GM23338 (cell line): Measurements from ENCODE around the gene PIM3.

Source experiments
- CREB1 ChIP-seq: fragments of 250-450 bp; sonication (Bioruptor Pico); IDR thresholded peaks from 2 replicates; pipeline ENCODE4 v1.5.0; 2020; ENCODE audit warnings: low read depth, mild to moderate bottlenecking, moderate library complexity
- EZH2 ChIP-seq: fragments of 200-600 bp; sonication (generic); IDR thresholded peaks from one replicate; pipeline ENCODE4 v1.8.0; 2017; ENCODE audit warnings: antibody characterized with exemption, mild to moderate bottlenecking, low read depth; ENCODE audit not compliant: unreplicated experiment
- EZH2phosphoT487 ChIP-seq: fragments of 200-600 bp; sonication (generic); IDR thresholded peaks from one replicate; pipeline ENCODE4 v1.8.1; 2018; ENCODE audit warnings: antibody characterized with exemption; ENCODE audit not compliant: unreplicated experiment
- JUNB ChIP-seq: IDR thresholded peaks from one replicate; pipeline ENCODE4 v1.6.1; 2016; ENCODE audit warnings: antibody characterized with exemption; ENCODE audit not compliant: unreplicated experiment
- NANOG ChIP-seq: IDR thresholded peaks from 2 replicates; pipeline ENCODE4 v1.6.1; 2016; ENCODE audit warnings: antibody characterized with exemption, borderline replicate concordance
- POLR2AphosphoS5 ChIP-seq: IDR thresholded peaks from 2 replicates; pipeline ENCODE4 v1.6.1; 2016; ENCODE audit warnings: antibody characterized with exemption, low read depth
- STAT1 ChIP-seq: IDR thresholded peaks from one replicate; pipeline ENCODE4 v1.6.1; 2016; ENCODE audit warnings: antibody characterized with exemption; ENCODE audit not compliant: unreplicated experiment
- ZNF114 ChIP-seq: fragments of 250-450 bp; sonication (Bioruptor Pico); IDR thresholded peaks from 2 replicates; pipeline ENCODE4 v1.5.0; 2020; ENCODE audit warnings: mild to moderate bottlenecking, moderate library complexity
- ZNF331 ChIP-seq: fragments of 250-450 bp; sonication (Bioruptor Pico); IDR thresholded peaks from 2 replicates; pipeline ENCODE4 v1.5.0; 2020; ENCODE audit warnings: low read depth, mild to moderate bottlenecking, moderate library complexity
- TF ChIP-seq, protein P1 (sequence below), 2 experiments: fragments of 200-600 bp in 1 of 2; sonication (generic) in 1 of 2; conservative IDR thresholded peaks; 2 replicates each; pipeline versions ENCODE4 v1.5.1 to v1.6.1; 2016 to 2017; ENCODE audit warnings: antibody characterized with exemption in 2 of 2, low read depth in 2 of 2, mild to moderate bottlenecking in 2 of 2, moderate library complexity in 1 of 2
- TF ChIP-seq, protein P2 (sequence below): IDR thresholded peaks from one replicate; pipeline ENCODE4 v1.6.1; 2018; ENCODE audit warnings: antibody characterized with exemption; ENCODE audit not compliant: unreplicated experiment
- TF ChIP-seq, protein P3 (sequence below): fragments of 250-450 bp; sonication (Bioruptor Pico); IDR thresholded peaks from 2 replicates; pipeline ENCODE4 v1.5.0; 2020; ENCODE audit warnings: mild to moderate bottlenecking, moderate library complexity
- TF ChIP-seq, protein P4 (sequence below): IDR thresholded peaks from 2 replicates; pipeline ENCODE4 v1.6.1; 2016; ENCODE audit warnings: antibody characterized with exemption

DNA sequence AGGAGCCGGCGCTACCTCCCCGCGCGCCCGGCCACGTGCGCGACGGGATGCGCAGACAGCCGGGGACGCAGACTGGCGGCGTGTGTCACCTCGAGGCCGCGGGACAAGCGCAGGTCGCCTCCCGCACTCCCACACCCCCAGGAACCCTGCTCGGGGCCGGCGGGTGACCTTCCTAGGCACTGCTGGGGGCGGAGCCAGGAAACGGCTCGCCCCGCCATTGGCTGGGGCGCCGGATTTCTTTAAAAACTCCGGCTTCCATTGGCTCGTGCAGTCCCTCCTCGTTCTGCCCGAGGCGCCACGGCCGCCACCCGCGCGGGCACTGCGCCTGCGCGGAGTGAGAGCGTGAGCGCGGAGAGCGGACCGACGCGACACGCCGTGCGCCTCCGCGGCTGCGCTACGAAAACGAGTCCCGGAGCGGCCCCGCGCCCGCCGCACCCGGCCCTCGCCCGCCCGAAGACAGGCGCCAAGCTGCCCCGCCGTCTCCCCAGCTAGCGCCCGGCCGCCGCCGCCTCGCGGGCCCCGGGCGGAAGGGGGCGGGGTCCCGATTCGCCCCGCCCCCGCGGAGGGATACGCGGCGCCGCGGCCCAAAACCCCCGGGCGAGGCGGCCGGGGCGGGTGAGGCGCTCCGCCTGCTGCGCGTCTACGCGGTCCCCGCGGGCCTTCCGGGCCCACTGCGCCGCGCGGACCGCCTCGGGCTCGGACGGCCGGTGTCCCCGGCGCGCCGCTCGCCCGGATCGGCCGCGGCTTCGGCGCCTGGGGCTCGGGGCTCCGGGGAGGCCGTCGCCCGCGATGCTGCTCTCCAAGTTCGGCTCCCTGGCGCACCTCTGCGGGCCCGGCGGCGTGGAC is at the start of gene PIM3:
- TF ChIP-seq, protein P1, sequence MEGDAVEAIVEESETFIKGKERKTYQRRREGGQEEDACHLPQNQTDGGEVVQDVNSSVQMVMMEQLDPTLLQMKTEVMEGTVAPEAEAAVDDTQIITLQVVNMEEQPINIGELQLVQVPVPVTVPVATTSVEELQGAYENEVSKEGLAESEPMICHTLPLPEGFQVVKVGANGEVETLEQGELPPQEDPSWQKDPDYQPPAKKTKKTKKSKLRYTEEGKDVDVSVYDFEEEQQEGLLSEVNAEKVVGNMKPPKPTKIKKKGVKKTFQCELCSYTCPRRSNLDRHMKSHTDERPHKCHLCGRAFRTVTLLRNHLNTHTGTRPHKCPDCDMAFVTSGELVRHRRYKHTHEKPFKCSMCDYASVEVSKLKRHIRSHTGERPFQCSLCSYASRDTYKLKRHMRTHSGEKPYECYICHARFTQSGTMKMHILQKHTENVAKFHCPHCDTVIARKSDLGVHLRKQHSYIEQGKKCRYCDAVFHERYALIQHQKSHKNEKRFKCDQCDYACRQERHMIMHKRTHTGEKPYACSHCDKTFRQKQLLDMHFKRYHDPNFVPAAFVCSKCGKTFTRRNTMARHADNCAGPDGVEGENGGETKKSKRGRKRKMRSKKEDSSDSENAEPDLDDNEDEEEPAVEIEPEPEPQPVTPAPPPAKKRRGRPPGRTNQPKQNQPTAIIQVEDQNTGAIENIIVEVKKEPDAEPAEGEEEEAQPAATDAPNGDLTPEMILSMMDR (conservative IDR thresholded peaks at IDR 0.05; ENCODE audit: low read depth in 2 of 2), result no peak
- TF ChIP-seq POLR2AphosphoS5 (peak; percentile 66), EZH2 (no peak), NANOG (no peak), CREB1 (CRISPR knock-in tag) (peak; percentile 69), EZH2phosphoT487 (no peak), ZNF114 (CRISPR knock-in tag) (no peak), STAT1 (no peak), ZNF331 (CRISPR knock-in tag) (no peak), JUNB (no peak)
- TF ChIP-seq, protein P2, sequence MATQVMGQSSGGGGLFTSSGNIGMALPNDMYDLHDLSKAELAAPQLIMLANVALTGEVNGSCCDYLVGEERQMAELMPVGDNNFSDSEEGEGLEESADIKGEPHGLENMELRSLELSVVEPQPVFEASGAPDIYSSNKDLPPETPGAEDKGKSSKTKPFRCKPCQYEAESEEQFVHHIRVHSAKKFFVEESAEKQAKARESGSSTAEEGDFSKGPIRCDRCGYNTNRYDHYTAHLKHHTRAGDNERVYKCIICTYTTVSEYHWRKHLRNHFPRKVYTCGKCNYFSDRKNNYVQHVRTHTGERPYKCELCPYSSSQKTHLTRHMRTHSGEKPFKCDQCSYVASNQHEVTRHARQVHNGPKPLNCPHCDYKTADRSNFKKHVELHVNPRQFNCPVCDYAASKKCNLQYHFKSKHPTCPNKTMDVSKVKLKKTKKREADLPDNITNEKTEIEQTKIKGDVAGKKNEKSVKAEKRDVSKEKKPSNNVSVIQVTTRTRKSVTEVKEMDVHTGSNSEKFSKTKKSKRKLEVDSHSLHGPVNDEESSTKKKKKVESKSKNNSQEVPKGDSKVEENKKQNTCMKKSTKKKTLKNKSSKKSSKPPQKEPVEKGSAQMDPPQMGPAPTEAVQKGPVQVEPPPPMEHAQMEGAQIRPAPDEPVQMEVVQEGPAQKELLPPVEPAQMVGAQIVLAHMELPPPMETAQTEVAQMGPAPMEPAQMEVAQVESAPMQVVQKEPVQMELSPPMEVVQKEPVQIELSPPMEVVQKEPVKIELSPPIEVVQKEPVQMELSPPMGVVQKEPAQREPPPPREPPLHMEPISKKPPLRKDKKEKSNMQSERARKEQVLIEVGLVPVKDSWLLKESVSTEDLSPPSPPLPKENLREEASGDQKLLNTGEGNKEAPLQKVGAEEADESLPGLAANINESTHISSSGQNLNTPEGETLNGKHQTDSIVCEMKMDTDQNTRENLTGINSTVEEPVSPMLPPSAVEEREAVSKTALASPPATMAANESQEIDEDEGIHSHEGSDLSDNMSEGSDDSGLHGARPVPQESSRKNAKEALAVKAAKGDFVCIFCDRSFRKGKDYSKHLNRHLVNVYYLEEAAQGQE, result no peak
- TF ChIP-seq, protein P3, sequence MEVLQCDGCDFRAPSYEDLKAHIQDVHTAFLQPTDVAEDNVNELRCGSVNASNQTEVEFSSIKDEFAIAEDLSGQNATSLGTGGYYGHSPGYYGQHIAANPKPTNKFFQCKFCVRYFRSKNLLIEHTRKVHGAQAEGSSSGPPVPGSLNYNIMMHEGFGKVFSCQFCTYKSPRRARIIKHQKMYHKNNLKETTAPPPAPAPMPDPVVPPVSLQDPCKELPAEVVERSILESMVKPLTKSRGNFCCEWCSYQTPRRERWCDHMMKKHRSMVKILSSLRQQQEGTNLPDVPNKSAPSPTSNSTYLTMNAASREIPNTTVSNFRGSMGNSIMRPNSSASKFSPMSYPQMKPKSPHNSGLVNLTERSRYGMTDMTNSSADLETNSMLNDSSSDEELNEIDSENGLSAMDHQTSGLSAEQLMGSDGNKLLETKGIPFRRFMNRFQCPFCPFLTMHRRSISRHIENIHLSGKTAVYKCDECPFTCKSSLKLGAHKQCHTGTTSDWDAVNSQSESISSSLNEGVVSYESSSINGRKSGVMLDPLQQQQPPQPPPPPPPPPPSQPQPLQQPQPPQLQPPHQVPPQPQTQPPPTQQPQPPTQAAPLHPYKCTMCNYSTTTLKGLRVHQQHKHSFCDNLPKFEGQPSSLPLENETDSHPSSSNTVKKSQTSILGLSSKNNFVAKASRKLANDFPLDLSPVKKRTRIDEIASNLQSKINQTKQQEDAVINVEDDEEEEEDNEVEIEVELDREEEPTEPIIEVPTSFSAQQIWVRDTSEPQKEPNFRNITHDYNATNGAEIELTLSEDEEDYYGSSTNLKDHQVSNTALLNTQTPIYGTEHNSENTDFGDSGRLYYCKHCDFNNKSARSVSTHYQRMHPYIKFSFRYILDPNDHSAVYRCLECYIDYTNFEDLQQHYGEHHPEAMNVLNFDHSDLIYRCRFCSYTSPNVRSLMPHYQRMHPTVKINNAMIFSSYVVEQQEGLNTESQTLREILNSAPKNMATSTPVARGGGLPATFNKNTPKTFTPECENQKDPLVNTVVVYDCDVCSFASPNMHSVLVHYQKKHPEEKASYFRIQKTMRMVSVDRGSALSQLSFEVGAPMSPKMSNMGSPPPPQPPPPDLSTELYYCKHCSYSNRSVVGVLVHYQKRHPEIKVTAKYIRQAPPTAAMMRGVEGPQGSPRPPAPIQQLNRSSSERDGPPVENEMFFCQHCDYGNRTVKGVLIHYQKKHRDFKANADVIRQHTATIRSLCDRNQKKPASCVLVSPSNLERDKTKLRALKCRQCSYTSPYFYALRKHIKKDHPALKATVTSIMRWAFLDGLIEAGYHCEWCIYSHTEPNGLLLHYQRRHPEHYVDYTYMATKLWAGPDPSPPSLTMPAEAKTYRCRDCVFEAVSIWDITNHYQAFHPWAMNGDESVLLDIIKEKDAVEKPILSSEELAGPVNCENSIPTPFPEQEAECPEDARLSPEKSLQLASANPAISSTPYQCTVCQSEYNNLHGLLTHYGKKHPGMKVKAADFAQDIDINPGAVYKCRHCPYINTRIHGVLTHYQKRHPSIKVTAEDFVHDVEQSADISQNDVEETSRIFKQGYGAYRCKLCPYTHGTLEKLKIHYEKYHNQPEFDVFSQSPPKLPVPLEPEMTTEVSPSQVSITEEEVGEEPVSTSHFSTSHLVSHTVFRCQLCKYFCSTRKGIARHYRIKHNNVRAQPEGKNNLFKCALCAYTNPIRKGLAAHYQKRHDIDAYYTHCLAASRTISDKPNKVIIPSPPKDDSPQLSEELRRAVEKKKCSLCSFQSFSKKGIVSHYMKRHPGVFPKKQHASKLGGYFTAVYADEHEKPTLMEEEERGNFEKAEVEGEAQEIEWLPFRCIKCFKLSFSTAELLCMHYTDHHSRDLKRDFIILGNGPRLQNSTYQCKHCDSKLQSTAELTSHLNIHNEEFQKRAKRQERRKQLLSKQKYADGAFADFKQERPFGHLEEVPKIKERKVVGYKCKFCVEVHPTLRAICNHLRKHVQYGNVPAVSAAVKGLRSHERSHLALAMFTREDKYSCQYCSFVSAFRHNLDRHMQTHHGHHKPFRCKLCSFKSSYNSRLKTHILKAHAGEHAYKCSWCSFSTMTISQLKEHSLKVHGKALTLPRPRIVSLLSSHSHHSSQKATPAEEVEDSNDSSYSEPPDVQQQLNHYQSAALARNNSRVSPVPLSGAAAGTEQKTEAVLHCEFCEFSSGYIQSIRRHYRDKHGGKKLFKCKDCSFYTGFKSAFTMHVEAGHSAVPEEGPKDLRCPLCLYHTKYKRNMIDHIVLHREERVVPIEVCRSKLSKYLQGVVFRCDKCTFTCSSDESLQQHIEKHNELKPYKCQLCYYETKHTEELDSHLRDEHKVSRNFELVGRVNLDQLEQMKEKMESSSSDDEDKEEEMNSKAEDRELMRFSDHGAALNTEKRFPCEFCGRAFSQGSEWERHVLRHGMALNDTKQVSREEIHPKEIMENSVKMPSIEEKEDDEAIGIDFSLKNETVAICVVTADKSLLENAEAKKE (CRISPR knock-in tag), result no peak
- TF ChIP-seq, protein P4, sequence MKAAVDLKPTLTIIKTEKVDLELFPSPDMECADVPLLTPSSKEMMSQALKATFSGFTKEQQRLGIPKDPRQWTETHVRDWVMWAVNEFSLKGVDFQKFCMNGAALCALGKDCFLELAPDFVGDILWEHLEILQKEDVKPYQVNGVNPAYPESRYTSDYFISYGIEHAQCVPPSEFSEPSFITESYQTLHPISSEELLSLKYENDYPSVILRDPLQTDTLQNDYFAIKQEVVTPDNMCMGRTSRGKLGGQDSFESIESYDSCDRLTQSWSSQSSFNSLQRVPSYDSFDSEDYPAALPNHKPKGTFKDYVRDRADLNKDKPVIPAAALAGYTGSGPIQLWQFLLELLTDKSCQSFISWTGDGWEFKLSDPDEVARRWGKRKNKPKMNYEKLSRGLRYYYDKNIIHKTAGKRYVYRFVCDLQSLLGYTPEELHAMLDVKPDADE, result no peak
